Adipocyte (in vitro differentiated cells): ENCODE data around the gene PROC.

Source experiments
- DNase-seq: peaks from one replicate; pipeline ENCODE4 v3.0.0-alpha.2; 2015; ENCODE audit warnings: low read depth
- H3K27me3 ChIP-seq: replicated peaks from 2 replicates; pipeline ENCODE4 v1.7.0; 2013; ENCODE audit warnings: mild to moderate bottlenecking, low read length, moderate library complexity; ENCODE audit not compliant: control insufficient read depth, insufficient read depth
- H3K36me3 ChIP-seq: 2 replicates; pipeline ENCODE4 v1.7.0; 2013; ENCODE audit warnings: low read length, mild to moderate bottlenecking, moderate library complexity; ENCODE audit not compliant: control insufficient read depth, insufficient read depth, severe bottlenecking
- H3K4me1 ChIP-seq: 2 replicates; pipeline ENCODE4 v1.7.0; 2013; ENCODE audit warnings: mild to moderate bottlenecking, low read length, moderate library complexity; ENCODE audit not compliant: control insufficient read depth, insufficient read depth
- H3K4me3 ChIP-seq: 2 replicates; pipeline ENCODE4 v1.7.0; 2013; ENCODE audit warnings: mild to moderate bottlenecking, low read length, moderate library complexity
- H3K9ac ChIP-seq: 2 replicates; pipeline ENCODE4 v1.7.0; 2013; ENCODE audit warnings: mild to moderate bottlenecking, low read length, moderate library complexity
- H3K9me3 ChIP-seq: 2 replicates; pipeline ENCODE4 v1.7.0; 2013; ENCODE audit warnings: mild to moderate bottlenecking, low read length, moderate library complexity; ENCODE audit not compliant: control insufficient read depth

Gene PROC

GRCh38 chr2:127454595-127455565 lies 36.7 kb downstream of the PROC start:
- Histone ChIP-seq H3K9me3 (no peaks in the 10 kb centered on the region), H3K9ac (no peak overlapping the region), H3K36me3 (peaks cover 7% of the 10 kb centered on the region), H3K27me3 (no peaks in the 10 kb centered on the region), H3K4me1 (no peaks in the 10 kb centered on the region), H3K4me3 (no peak overlapping the region)
- DNase-seq: no peak

DNA sequence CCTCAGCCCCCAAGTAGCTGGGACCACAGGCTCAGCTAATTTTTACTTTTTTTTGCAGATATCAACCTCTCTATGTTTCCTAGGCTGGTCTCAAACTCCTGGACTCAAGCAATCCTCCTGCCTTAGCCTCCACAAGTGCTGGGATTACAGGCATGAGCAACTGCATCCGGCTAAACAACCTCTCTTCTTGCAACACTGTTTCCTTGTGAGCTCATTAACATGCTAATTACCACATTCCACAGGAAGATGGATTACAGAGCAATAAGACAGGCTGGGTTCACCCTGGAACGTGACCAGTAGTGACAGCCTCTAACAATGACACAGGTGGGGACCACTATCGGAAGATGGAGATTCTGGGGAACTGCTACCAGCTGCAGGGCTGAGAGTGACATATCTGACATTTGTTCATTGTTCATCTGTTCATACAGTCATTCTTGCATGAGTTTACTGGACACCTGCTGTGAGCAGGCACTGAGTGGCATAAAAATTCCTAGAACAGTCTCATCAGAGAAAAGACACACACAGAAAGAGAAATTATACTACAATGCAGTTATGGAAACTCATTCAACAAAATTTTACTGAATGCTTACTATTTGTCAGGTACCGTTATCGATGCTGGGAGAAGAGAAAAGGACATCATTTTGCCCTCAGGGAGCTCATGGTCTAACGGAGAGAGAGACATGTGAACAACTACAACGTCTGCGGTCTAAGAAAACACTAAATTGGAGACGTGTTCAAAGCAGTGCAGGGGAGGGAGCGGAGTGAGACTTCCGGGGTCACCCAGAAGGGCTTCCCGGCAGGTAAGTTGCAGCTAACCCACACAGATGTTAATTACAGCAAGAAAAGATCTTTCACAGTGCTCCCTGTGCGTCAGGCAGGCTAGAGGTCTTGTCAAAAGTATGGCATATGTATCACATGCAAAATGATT lies 37.6 kb downstream of the PROC start:
- Histone ChIP-seq H3K9ac (no peak overlapping the region), H3K9me3 (no peaks in the 10 kb centered on the region), H3K27me3 (no peaks in the 10 kb centered on the region), H3K36me3 (peaks cover 7% of the 10 kb centered on the region), H3K4me1 (no peaks in the 10 kb centered on the region), H3K4me3 (no peak overlapping the region)
- DNase-seq: no peak

- Histone ChIP-seq H3K27me3 (no peaks in the 10 kb centered on the region), H3K4me1 (no peaks in the 10 kb centered on the region), H3K9ac (no peak overlapping the region), H3K36me3 (peaks cover 7% of the 10 kb centered on the region), H3K9me3 (no peaks in the 10 kb centered on the region), H3K4me3 (no peak overlapping the region)
- no peak for DNase-seq
Measured at GRCh38 chr2:127456960-127457359, 38.7 kb downstream of the PROC start.

GRCh38 chr2:127462461-127462860 lies 44.2 kb downstream of the PROC start:
- H3K9ac ChIP-seq: no peak overlapping the region
- H3K27me3 ChIP-seq: no peaks in the 10 kb centered on the region
- no peak overlapping the region for H3K4me3 ChIP-seq
- H3K4me1 ChIP-seq: no peaks in the 10 kb centered on the region
- H3K36me3 ChIP-seq: no peaks in the 10 kb centered on the region
- no peaks in the 10 kb centered on the region for H3K9me3 ChIP-seq
- no peak for DNase-seq

DNA sequence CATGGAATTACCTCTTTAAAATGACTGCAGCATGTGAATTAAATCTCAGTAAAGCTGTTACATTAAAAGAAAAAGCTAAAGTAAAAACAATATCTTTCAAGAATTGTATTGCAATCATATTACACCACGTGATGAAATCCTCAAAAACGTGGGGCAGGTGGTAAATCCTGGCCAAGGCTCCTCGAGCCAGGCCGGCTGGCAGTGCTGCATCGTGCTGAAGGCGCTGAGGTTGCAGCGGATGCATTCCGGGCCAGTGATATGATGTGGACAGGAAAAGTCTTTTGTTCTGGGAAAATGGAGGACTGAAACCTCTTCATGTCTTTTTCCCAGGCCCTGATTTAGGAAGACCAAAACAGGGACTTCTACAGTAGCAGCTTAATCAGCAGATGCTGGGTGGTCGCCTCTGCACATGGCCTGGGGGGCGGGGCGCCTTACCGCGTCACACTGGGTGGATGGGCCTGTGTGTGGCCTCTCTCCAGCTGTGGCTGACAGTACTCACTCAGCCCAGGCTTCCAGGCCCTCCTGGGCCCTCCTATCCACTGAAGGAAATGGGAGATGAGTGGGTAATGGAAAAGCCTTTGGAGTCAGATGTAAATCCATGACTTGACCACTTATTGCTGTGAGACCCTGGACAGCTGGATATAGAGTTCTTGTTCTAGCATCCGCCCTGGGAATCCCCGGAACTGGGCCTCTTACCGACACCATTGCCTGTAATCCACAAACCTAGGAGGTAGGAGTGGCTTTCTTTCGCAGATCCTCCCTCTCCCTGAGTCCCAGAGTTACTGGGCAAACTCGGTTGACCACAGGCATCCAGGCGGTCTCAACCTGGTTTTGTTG lies 45.1 kb downstream of the PROC start:
- no peaks in the 10 kb centered on the region for H3K9me3 ChIP-seq
- H3K36me3 ChIP-seq: no peaks in the 10 kb centered on the region
- no peak overlapping the region for H3K9ac ChIP-seq
- H3K4me3 ChIP-seq: no peak overlapping the region
- no peaks in the 10 kb centered on the region for H3K27me3 ChIP-seq
- no peaks in the 10 kb centered on the region for H3K4me1 ChIP-seq
- no peak for DNase-seq

DNA sequence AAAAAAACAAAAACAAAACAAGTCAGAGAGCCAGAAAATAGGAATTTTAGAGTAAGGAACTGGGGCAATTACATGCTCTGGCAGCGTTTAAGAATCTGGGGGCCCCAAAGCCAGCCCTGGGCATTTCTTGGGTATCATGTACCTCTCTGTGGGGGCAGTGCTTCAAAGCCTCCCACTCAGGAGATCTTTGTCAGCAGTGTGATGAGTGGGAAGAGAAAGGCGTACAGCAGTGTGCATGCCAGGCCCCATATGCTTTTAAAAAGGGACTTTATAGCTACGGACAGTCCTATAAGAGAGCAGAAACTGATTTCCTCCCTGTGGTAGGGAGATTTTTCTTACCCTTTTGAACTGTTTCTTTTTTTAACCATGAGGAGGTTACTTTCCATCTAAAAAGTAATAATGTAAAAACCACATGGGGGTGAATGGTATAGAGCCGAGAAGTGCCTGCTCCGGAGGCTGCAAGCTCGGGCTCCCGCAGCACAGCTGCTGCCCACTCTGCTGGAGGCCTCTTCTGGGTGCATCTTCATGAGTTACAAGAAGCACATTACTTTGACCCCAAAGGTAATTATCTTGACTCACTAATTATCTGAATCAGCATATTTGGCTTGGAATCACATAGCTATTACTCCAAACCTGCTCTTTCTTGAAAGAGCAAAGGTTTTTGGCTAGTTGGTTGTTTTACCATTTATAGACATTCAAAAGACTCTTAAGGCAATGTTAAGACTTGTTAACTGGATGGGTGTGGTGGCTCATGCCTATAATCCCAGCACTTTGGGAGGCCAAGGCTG lies 46.4 kb downstream of the PROC start:
- no peaks in the 10 kb centered on the region for H3K27me3 ChIP-seq
- H3K4me3 ChIP-seq: no peak overlapping the region
- H3K9ac ChIP-seq: no peak overlapping the region
- no peak for DNase-seq
- H3K9me3 ChIP-seq: no peaks in the 10 kb centered on the region
- H3K36me3 ChIP-seq: no peaks in the 10 kb centered on the region
- no peaks in the 10 kb centered on the region for H3K4me1 ChIP-seq

DNA sequence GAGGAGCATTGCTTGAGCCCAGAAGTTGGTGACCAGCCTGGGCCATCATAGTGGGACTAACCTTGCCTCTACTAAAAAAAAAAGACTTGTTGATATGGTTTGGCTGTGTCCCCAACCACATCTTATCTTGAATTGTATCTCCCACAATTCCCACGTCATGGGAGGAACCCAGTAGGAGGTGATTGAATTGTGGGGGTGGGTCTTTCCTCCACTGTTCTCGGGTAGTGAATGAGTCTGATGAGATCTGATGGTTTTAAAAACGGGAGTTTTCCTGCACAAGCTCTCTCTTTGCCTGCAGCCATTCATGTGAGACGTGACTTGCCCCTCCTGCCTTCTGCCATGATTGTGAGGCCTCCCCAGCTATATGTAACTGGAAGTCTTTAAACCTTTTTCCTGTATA lies 47.0 kb downstream of the PROC start:
- H3K36me3 ChIP-seq: no peaks in the 10 kb centered on the region
- no peak for DNase-seq
- H3K4me1 ChIP-seq: no peaks in the 10 kb centered on the region
- no peaks in the 10 kb centered on the region for H3K9me3 ChIP-seq
- no peak overlapping the region for H3K4me3 ChIP-seq
- H3K9ac ChIP-seq: no peak overlapping the region
- no peaks in the 10 kb centered on the region for H3K27me3 ChIP-seq

DNA sequence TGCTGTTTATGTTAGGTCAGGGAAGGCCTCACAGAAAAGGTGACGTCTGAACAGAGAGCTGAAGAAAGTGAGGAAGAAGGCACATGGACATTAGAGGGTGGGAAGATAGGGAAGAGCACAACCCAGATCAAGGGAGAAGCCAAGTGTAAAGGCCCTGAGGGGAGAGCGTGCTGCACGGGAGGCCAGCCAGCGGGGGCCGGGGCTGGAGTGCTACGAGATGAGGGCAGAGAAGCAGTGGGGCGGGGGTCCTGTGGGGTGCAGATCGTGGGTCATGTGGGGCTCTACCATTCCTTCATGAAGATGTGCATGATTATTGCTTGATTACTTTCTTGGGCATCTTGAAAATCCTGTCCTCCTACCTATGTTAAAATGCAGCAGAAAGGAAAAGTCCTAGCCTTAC lies 50.8 kb downstream of the PROC start:
- Histone ChIP-seq H3K36me3 (no peaks in the 10 kb centered on the region), H3K9me3 (no peaks in the 10 kb centered on the region), H3K4me1 (no peaks in the 10 kb centered on the region), H3K9ac (no peak overlapping the region), H3K27me3 (no peaks in the 10 kb centered on the region), H3K4me3 (no peak overlapping the region)
- no peak for DNase-seq

GRCh38 chr2:127469974-127470373 lies 51.7 kb downstream of the PROC start:
- Histone ChIP-seq H3K9me3 (no peaks in the 10 kb centered on the region), H3K27me3 (no peaks in the 10 kb centered on the region), H3K4me1 (no peaks in the 10 kb centered on the region), H3K36me3 (no peaks in the 10 kb centered on the region), H3K9ac (no peak overlapping the region), H3K4me3 (no peak overlapping the region)
- DNase-seq: no peak

DNA sequence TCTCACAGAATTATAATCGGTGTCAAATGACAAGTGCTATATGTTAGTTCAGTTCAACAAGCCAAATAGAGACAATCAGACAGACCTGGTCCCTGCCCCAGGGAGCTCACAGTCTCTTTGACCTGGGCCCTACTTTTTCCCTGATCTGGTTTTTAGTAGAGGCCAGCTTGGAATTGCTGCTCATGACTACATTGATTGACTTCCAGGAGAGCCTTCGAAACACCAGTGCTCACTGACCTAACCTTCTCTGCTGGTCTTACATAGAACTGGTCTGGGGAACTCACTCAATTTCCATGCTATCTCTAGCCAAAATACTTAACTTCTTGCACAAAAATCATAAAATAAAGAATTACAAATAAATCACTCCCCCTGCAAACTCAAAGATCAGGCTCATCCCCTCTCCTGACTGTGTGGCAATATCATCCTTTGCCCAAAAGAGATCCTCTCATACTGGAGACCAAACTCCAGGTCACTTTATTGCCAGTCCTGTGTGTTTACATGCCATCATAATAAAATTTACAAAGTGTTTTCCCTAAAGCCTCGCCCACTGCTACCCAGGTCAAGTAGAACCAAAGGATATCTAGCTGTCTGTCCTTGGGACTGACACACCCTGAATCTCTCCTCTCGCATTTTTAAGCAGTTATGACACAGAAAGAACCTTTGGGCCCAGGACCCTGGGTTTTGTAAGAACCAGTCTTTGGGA lies 53.2 kb downstream of the PROC start:
- no peaks in the 10 kb centered on the region for H3K36me3 ChIP-seq
- no peak overlapping the region for H3K9ac ChIP-seq
- H3K9me3 ChIP-seq: peaks cover 9% of the 10 kb centered on the region
- no peaks in the 10 kb centered on the region for H3K27me3 ChIP-seq
- H3K4me3 ChIP-seq: no peak overlapping the region
- no peak for DNase-seq
- H3K4me1 ChIP-seq: no peaks in the 10 kb centered on the region
